8988T (cell line): Measurements from ENCODE around the gene SPO11.

ENCODE experiments used
- DNase-seq: peaks from one replicate; pipeline ENCODE4 v3.0.0; 2011

SPO11 gene

DNA sequence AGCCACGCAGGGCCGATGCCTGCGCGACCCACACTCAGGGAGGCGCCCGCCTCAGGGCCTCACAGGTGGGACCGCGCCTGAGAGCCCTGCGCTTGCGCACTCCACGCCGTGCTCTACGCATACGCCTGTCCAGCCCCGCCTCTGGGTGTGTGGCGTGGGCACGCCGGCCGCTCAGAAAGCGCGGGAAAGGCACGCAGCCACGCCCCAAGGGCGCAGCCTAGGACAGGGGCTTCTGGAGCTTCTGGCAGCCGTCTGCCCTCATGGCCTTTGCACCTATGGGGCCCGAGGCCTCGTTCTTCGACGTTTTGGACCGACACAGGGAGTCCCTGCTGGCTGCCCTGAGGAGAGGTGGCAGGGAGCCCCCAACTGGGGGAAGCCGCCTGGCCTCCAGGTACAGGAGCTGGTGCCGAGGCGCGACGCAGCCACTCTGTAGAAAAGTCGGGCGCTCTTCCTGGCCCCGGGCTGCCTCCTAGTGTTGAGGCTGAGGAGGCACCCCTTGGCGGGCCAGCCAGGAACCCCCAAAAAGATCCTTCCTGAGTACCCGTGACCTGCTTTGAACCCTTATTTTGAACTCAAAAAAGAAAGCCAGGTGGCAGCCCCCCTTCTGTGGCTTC, at the start of gene SPO11:
TSS of gene SPO11 (plus strand) at position 196 of the 614 bp plus-strand sequence. CDS start at position 261, 65 bp downstream.
- no peak for DNase-seq

DNA sequence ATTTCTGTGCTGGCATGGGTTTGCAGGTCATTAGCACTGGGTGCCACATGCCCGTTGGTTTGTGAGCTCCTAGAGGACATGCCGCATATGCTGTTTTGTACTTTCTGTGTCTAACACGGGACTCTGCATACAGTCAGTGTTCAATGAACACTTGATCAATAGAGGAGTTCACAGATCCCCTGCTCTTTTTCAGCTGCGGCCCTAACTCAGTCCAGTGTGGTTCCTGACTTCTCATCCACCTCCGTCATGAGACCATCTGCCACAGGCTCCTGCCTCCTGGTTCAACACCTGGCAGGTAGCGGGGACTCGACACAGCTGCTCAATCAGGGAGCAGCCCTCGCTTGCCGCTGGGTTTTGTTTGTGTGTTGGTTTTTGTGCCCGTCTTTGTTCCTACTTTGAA, 49.4 kb upstream of the SPO11 start:
- no peak for DNase-seq

GRCh38 chr20:57281900-57282299, 47.7 kb upstream of the SPO11 start:
- no peak for DNase-seq

DNA sequence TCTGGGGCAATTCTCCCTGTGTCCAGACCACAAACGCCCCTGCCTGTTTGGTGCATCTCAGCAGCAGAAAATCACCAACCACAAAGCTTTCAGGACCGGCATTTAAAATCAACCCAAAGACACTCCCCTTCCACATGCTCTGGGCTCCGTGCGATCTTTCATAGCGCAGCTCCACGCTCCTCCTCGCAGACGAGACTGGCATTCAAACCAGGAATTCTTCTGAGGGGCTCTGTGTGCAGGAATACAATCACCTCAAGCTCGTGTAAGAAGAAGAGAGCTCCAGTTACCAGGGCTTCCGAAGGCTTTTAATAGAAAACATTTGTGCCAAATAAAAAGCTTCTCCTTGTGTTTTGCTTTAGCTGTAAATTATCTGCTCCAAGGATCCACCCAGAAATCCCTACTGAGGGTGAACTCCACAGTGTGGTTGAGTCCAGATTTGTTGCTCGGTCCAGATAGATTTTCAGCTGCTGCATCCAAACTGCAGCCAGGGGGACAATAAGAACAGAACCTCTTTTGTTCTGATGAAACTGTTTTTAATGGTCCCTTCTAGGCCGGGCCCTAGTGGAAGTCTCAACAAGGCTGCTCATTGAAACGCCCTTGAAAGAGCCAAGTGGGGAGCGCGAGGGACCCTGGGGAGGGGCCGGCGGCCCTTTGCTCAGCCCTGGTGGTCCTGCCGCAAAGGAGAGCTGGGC, 46.8 kb upstream of the SPO11 start:
- DNase-seq, result no peak

- no peak for DNase-seq
These were observed 45.7 kb upstream of the SPO11 start for GRCh38 chr20:57283860-57284259.

- no peak for DNase-seq
These were observed 42.4 kb upstream of the SPO11 start for GRCh38 chr20:57287007-57287880.

DNA sequence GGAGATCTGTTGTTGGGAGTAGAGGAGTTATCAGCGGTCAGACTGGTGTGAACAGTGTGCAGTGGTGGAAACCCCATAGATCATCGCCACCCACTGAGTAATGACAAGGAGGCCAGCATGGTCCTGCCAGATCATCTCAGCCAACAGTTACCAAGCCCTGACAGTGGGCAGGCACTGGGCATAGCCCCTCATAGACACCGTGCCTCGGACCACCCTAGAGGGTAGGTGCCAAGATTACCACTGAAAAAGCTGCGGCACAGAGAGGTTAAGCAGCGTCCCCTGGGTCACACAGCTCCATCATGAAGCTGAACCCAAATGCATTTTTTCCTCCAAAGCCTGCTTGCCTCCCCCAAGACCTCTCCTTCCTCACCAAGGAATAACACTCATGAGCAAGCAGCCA, 41.7 kb upstream of the SPO11 start:
- DNase-seq, result no peak

DNA sequence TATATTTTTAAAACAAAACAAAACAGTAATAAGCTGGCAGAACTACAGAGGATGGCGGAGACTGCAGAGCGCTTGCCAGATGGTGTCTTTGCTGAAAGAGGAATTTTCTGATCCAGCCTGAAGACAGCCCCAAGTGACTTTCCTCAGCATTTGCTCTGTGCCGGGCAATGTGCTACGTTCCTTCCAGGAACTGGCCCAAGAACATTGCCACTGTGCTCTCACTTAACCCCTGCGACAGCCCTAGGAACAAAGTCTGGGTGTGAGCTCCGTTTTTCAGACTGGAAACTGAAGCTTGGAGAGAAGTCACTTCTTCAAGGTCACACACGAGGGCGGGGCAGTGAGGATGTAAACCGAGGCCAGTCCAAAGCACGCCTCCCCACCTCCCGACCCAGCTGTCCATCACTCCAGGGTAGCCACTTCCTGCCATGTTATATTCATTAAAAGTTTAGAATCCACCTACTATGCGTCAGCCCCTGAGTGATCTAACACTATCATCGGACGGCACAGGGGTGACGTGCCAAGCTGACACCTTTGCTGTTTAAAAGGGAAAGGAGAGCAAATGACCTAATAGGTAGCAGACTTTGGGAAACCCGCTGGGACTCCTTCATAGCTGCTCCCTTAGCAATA, 40.8 kb upstream of the SPO11 start:
- no peak for DNase-seq

GRCh38 chr20:57289391-57290177, 40.0 kb upstream of the SPO11 start:
- no peak for DNase-seq

DNA sequence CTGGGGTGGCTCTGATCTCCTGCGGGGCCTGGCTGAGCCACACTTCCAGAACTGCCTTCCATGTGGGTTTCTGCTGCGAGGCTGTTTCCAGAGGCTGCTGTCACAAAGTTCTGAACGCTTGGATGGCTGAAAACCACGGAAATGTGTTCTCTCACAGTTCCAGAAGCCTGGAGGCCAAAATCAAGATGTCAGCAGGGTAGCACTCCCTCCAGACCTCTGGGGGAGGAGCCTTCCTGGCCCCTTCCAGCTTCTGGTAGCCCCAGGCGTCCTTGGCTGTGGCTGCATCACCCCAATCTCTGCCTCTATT, 39.5 kb upstream of the SPO11 start:
- no peak for DNase-seq

DNA sequence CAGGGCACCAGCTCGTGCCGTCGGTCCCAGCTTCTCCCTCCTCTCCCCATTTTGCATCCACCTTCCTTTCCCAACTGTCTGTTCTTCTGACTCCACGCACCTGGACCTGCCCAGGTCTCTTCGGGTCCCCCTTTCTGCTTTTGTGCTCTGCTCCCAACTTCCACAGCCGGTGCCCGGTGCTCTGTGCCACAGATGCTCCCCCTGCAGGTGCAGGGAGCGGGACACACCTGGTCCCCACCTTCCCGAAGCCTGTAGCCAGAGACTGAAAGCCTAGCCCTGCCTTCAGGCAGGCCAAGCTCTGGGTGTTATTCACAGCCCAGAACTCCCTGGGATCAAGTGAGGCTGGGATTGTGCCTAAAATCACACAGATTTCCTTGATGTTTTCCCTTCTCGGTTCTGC, 38.6 kb upstream of the SPO11 start:
- DNase-seq, result no peak

DNA sequence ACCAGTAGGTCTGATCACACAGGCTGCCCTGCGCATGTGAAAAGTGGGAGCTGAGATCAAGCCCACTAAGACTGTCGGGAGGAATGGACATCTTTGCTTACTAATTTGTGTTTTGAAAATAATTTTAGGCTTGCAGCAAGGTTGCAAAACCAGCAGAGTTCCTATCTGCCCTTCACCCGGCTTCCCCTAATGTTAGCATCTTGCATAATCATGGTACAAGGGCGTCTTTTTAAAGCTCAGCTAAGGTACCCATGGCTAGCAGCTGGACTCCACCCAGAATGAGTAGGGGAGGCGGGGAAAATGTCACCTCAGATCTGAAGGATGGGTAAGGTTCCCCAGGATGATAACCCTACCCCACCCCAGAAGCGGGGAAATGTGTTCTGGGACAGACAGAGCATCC, 37.9 kb upstream of the SPO11 start:
- no peak for DNase-seq

GRCh38 chr20:57292611-57293010, 37.0 kb upstream of the SPO11 start:
- DNase-seq, result no peak

- no peak for DNase-seq
These were observed 35.6 kb upstream of the SPO11 start for GRCh38 chr20:57293995-57294394.

GRCh38 chr20:57294550-57294949, 35.1 kb upstream of the SPO11 start:
- DNase-seq, result no peak

- no peak for DNase-seq
These were observed 31.1 kb upstream of the SPO11 start for GRCh38 chr20:57298457-57298856.

- no peak for DNase-seq
These were observed 28.6 kb upstream of the SPO11 start for GRCh38 chr20:57301026-57301425.

GRCh38 chr20:57306747-57307146, 22.9 kb upstream of the SPO11 start:
- DNase-seq, result no peak

- DNase-seq, result no peak
These were observed 20.9 kb upstream of the SPO11 start for GRCh38 chr20:57308451-57309271.

GRCh38 chr20:57309544-57310115, 20.0 kb upstream of the SPO11 start:
- DNase-seq, result no peak

- DNase-seq, result no peak
These were observed 18.6 kb upstream of the SPO11 start for GRCh38 chr20:57310821-57311514.
